HCEC 1CT (cell line): ENCODE data around the gene TBC1D19.

ENCODE experiments used
- DNase-seq: peaks from one replicate; pipeline ENCODE4 v3.0.0-alpha.2; 2017

Gene TBC1D19

GRCh38 chr4:26741491-26741871 lies 157.6 kb downstream of the TBC1D19 start:
- no peak for DNase-seq

GRCh38 chr4:26746802-26747213 lies 162.9 kb downstream of the TBC1D19 start:
- DNase-seq, result no peak

GRCh38 chr4:26748811-26749210 lies 164.9 kb downstream of the TBC1D19 start:
- DNase-seq, result no peak

- DNase-seq, result no peak
Measured at GRCh38 chr4:26749867-26750266, 166.0 kb downstream of the TBC1D19 start.

GRCh38 chr4:26751004-26751403 lies 167.1 kb downstream of the TBC1D19 start:
- DNase-seq, result no peak

GRCh38 chr4:26751838-26752237 lies 168.0 kb downstream of the TBC1D19 start:
- DNase-seq, result no peak

GRCh38 chr4:26753187-26753586 lies 169.3 kb downstream of the TBC1D19 start:
- DNase-seq, result no peak

GRCh38 chr4:26753617-26754016 lies 169.7 kb downstream of the TBC1D19 start:
- no peak for DNase-seq

GRCh38 chr4:26757751-26758150 lies 173.9 kb downstream of the TBC1D19 start:
- no peak for DNase-seq

- no peak for DNase-seq
Measured at GRCh38 chr4:26758899-26759298, 175.0 kb downstream of the TBC1D19 start.

- DNase-seq, result no peak
Measured at GRCh38 chr4:26762650-26763049, 178.8 kb downstream of the TBC1D19 start.

GRCh38 chr4:26763063-26763462 lies 179.2 kb downstream of the TBC1D19 start:
- DNase-seq, result no peak

- DNase-seq, result no peak
Measured at GRCh38 chr4:26763648-26764047, 179.8 kb downstream of the TBC1D19 start.

GRCh38 chr4:26764231-26764630 lies 180.3 kb downstream of the TBC1D19 start:
- DNase-seq, result no peak

GRCh38 chr4:26765515-26765914 lies 181.6 kb downstream of the TBC1D19 start:
- no peak for DNase-seq

GRCh38 chr4:26766141-26766540 lies 182.3 kb downstream of the TBC1D19 start:
- no peak for DNase-seq

- no peak for DNase-seq
Measured at GRCh38 chr4:26772096-26772873, 188.4 kb downstream of the TBC1D19 start.

- no peak for DNase-seq
Measured at GRCh38 chr4:26779224-26779623, 195.3 kb downstream of the TBC1D19 start.

GRCh38 chr4:26779674-26780073 lies 195.8 kb downstream of the TBC1D19 start:
- no peak for DNase-seq

- DNase-seq, result peak; percentile 22
Measured at GRCh38 chr4:26780539-26780938, 196.7 kb downstream of the TBC1D19 start.

GRCh38 chr4:26782168-26782829 lies 198.4 kb downstream of the TBC1D19 start:
- DNase-seq, result no peak

- no peak for DNase-seq
Measured at GRCh38 chr4:26782830-26783202, 198.9 kb downstream of the TBC1D19 start.

- no peak for DNase-seq
Measured at GRCh38 chr4:26784207-26784865, 200.5 kb downstream of the TBC1D19 start.

GRCh38 chr4:26785312-26785711 lies 201.4 kb downstream of the TBC1D19 start:
- DNase-seq, result no peak
